Endothelial cell of umbilical vein (primary cell): ENCODE measurements around the gene TDRD9. TPM values are rescaled to one million over a fixed set of nuclear protein-coding genes. Genes with fewer than 3 reads are reported as not detected.

Experiments
- BruUV-seq: library from RNA; stranded (reverse); fragments of 400-500 nt; replicated peaks from 2 replicates; lab custom pipeline; 2021; lab: Mats Ljungman, UMichigan
- CTCF ChIA-PET: fragments of 300-600, 350-600 bp; sonication (Branson Sonifier 250); formaldehyde crosslinking; loops from one replicate; lab custom pipeline; 2021; ENCODE audit warnings: antibody characterized with exemption, inconsistent platforms; lab: Charles Lee
- POLR2A ChIA-PET: fragments of 300-600, 350-600 bp; sonication (Branson Sonifier 250); formaldehyde crosslinking; loops from one replicate; lab custom pipeline; 2021; ENCODE audit warnings: antibody characterized with exemption, inconsistent platforms; lab: Charles Lee
- DNase-seq: peaks from one replicate; pipeline ENCODE4 v3.0.0-alpha.2; 2011; ENCODE audit warnings: low read depth, low spot score
- FAIRE-seq: peaks from 2 replicates; lab custom pipeline; 2011; peaks lifted over from hg19 to GRCh38; lab: Jason Lieb, UNC
- H2AFZ ChIP-seq: 2 replicates; pipeline ENCODE4 v1.6.0; 2012; ENCODE audit warnings: low read depth, low read length, control low read depth, inconsistent platforms
- H3K27ac ChIP-seq: 2 replicates; pipeline ENCODE4 v1.5.1; 2011; ENCODE audit warnings: low read depth, mild to moderate bottlenecking, control low read depth, low read length, moderate library complexity; ENCODE audit not compliant: insufficient read depth
- H3K27me3 ChIP-seq, 2 experiments: 2 replicates each; pipeline versions ENCODE4 v1.6.0 to v1.6.1; 2011; ENCODE audit warnings: low read length in 2 of 2, mixed read lengths in 1 of 2; ENCODE audit not compliant: control insufficient read depth in 2 of 2, insufficient read depth in 2 of 2
- H3K36me3 ChIP-seq, 2 experiments: 2 replicates in 1 of 2; 3 replicates in 1 of 2; pipeline ENCODE4 v1.5.1; 2011; ENCODE audit warnings: low read length in 2 of 2, mild to moderate bottlenecking in 1 of 2, moderate library complexity in 1 of 2; ENCODE audit not compliant: control insufficient read depth in 2 of 2, insufficient read depth in 2 of 2; ENCODE audit errors: extremely low read depth in 1 of 2
- H3K4me1 ChIP-seq: 3 replicates; pipeline ENCODE4 v1.5.1; 2011; ENCODE audit warnings: mild to moderate bottlenecking, low read length; ENCODE audit not compliant: control insufficient read depth, insufficient read depth; ENCODE audit errors: extremely low read depth
- H3K4me2 ChIP-seq: 2 replicates; pipeline ENCODE4 v1.6.1; 2011; ENCODE audit warnings: low read length, control low read depth, mixed read lengths; ENCODE audit not compliant: insufficient read depth
- H3K4me3 ChIP-seq, 3 experiments: fragments of 200-600 bp in 1 of 3; sonication (generic), shearing (Covaris generic) in 1 of 3; replicated peaks in 1 of 3; 2 replicates each; pipeline ENCODE4 v1.5.1; 2011 to 2016; ENCODE audit warnings: control low read depth in 3 of 3, low read length in 3 of 3, mild to moderate bottlenecking in 2 of 3, inconsistent platforms in 1 of 3, low read depth in 1 of 3, moderate library complexity in 1 of 3; ENCODE audit not compliant: insufficient read depth in 1 of 3
- H3K79me2 ChIP-seq: 2 replicates; pipeline ENCODE4 v1.6.0; 2012; ENCODE audit warnings: low read length, inconsistent platforms; ENCODE audit not compliant: control insufficient read depth, insufficient read depth
- H3K9ac ChIP-seq: replicated peaks from 2 replicates; pipeline ENCODE3; 2011; ENCODE audit warnings: low read length, control low read depth; ENCODE audit not compliant: insufficient read depth; ENCODE audit errors: extremely low read depth
- H3K9me1 ChIP-seq: replicated peaks from 3 replicates; pipeline ENCODE4 v1.6.0; 2011; ENCODE audit warnings: mild to moderate bottlenecking, low read length; ENCODE audit not compliant: control insufficient read depth, insufficient read depth; ENCODE audit errors: extremely low read depth
- H3K9me3 ChIP-seq: replicated peaks from 2 replicates; pipeline ENCODE4 v1.5.1; 2012; ENCODE audit warnings: low read length, inconsistent platforms; ENCODE audit not compliant: control insufficient read depth, insufficient read depth
- H4K20me1 ChIP-seq: replicated peaks from 2 replicates; pipeline ENCODE3; 2011; ENCODE audit warnings: mild to moderate bottlenecking, low read length; ENCODE audit not compliant: control insufficient read depth, insufficient read depth; ENCODE audit errors: extremely low read depth
- CTCF ChIP-seq, 2 donors: IDR thresholded peaks; 1 replicate in 1 of 2; 2 replicates in 1 of 2; pipeline ENCODE4 v1.5.1; 2011; ENCODE audit warnings: low read length in 2 of 2, mild to moderate bottlenecking in 2 of 2, moderate library complexity in 2 of 2, control low read depth in 1 of 2, inconsistent platforms in 1 of 2, low read depth in 1 of 2; ENCODE audit not compliant: insufficient read depth in 1 of 2; ENCODE audit errors: extremely low read depth in 1 of 2
- EZH2 ChIP-seq: IDR thresholded peaks from 2 replicates; pipeline ENCODE4 v1.6.1; 2012; ENCODE audit warnings: borderline replicate concordance, low read depth, mild to moderate bottlenecking, moderate library complexity, low read length, inconsistent platforms; ENCODE audit not compliant: severe bottlenecking
- FOS ChIP-seq: IDR thresholded peaks from 2 replicates; pipeline ENCODE4 v1.6.1; 2011; ENCODE audit warnings: mild to moderate bottlenecking, low read length, moderate library complexity, borderline replicate concordance; ENCODE audit not compliant: insufficient read depth
- GATA2 ChIP-seq: IDR thresholded peaks from 2 replicates; pipeline ENCODE4 v1.7.0; 2011; ENCODE audit warnings: low read depth, mild to moderate bottlenecking, moderate library complexity, mixed read lengths, low read length; ENCODE audit not compliant: insufficient read length, insufficient read depth
- JUN ChIP-seq: IDR thresholded peaks from 2 replicates; pipeline ENCODE4 v1.6.1; 2011; ENCODE audit warnings: borderline replicate concordance, low read depth; ENCODE audit not compliant: insufficient read length, insufficient read depth
- MYC ChIP-seq: IDR thresholded peaks from one replicate; pipeline ENCODE4 v1.6.1; 2011; ENCODE audit warnings: mild to moderate bottlenecking, low read depth, low read length
- POLR2A ChIP-seq: IDR thresholded peaks from 2 replicates; pipeline ENCODE4 v1.6.1; 2012; ENCODE audit warnings: low read depth, mild to moderate bottlenecking, control low read depth, low read length
- POLR2AphosphoS5 ChIP-seq: IDR thresholded peaks from 2 replicates; pipeline ENCODE4 v1.6.1; 2012; ENCODE audit warnings: low read depth, mild to moderate bottlenecking, control low read depth, low read length, moderate library complexity; ENCODE audit not compliant: insufficient read depth
- dilution Hi-C: fragments of 300-500 bp; cut with MboI; formaldehyde crosslinking; loops from one replicate; pipeline ENCODE4 v1.15.0; 2019; ENCODE audit warnings: low sequenced_read_pairs; ENCODE audit not compliant: extremely low pct_ligation_motif_present
- intact Hi-C: fragments of 100-400 bp; cut with micrococcal nuclease; formaldehyde crosslinking; loops from one replicate; pipeline ENCODE4 v1.10.0; 2022
- polyA plus RNA-seq, 4 experiments: library from polyadenylated mRNA; depleted of rRNA in 3 of 4; stranded (reverse) in 3 of 4; unstranded in 1 of 4; fragments of >200 nt; gene quantifications; 2 replicates each; pipeline versions ENCODE4 v1.2.1 to v1.2.3, GENCODE V29; 2011 to 2012; ENCODE audit warnings: missing spikeins in 1 of 4
- total RNA-seq: library from RNA; stranded (reverse); gene quantifications from 2 replicates; pipeline ENCODE4 v1.2.3, GENCODE V29; 2021
- TF ChIP-seq, protein P1 (sequence below): IDR thresholded peaks from 2 replicates; pipeline ENCODE4 v1.6.1; 2011; ENCODE audit not compliant: insufficient read depth, insufficient read length

TDRD9 gene
- total and polyA plus RNA-seq, 2 donors (not counting 3 experiments of a cell fraction or from before 2014, with no cell fraction given): 0.52 to 1.4 TPM

- intact Hi-C loops: no loop called here
- Histone ChIP-seq H3K79me2 (no peaks in the 10 kb centered on the region), H3K9me1 (no peaks in the 10 kb centered on the region), H3K36me3 (no peaks in the 10 kb centered on the region), H4K20me1 (no peaks in the 10 kb centered on the region), H3K4me1 (no peaks in the 10 kb centered on the region), H3K27me3 (no peaks in the 10 kb centered on the region), H3K27ac (no peak overlapping the region), H3K9me3 (no peaks in the 10 kb centered on the region), H2AFZ (no peak overlapping the region), H3K4me3 (no peak overlapping the region), H3K9ac (no peak overlapping the region), H3K4me2 (no peak overlapping the region)
- FAIRE-seq (no peak), DNase-seq (no peak)
- no peak for TF ChIP-seq FOS
- TF ChIP-seq MYC: no peak
- no peak for TF ChIP-seq CTCF (IDR thresholded peaks at IDR 0.05; ENCODE audit: extremely low read depth in 1 of 2, insufficient read depth in 1 of 2, low read depth in 1 of 2, low read length in 2 of 2)
- no peak for TF ChIP-seq EZH2
- no peak for TF ChIP-seq JUN
- no peak for TF ChIP-seq POLR2AphosphoS5
- TF ChIP-seq, protein P1, sequence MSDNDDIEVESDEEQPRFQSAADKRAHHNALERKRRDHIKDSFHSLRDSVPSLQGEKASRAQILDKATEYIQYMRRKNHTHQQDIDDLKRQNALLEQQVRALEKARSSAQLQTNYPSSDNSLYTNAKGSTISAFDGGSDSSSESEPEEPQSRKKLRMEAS: no peak
- no peak for TF ChIP-seq POLR2A
- TF ChIP-seq GATA2: no peak
- ChIA-PET CTCF (no interaction called here), POLR2A (no interaction called here)
- BruUV-seq: no TSS peak
- dilution Hi-C loops: no loop called here
These were observed 141.3 kb downstream of the TDRD9 start for GRCh38 chr14:104069541-104069940.
